AG04450 (cell line): ENCODE data around the gene STOML1. TPM values are rescaled to one million over a fixed set of nuclear protein-coding genes. Genes with fewer than 3 reads are reported as not detected.

ENCODE experiments used
- CTCF ChIA-PET: fragments of 300-600, 350-600 bp; formaldehyde crosslinking; extraction: SDS; loops from one replicate; lab custom pipeline; 2022; ENCODE audit warnings: antibody characterized with exemption, inconsistent platforms; lab: Charles Lee
- POLR2A ChIA-PET: fragments of 350-600 bp; formaldehyde crosslinking; extraction: SDS; loops from one replicate; lab custom pipeline; 2021; ENCODE audit warnings: antibody characterized with exemption, inconsistent platforms; lab: Yijun Ruan, JAX
- DNase-seq: peaks from one replicate; pipeline ENCODE4 v3.0.0-alpha.2; 2011; ENCODE audit warnings: low read depth, low spot score
- H3K27ac ChIP-seq: one replicate; pipeline ENCODE4 v1.5.1; 2012; ENCODE audit warnings: low read depth, low read length, control low read depth
- H3K27me3 ChIP-seq: one replicate; pipeline ENCODE4 v1.6.0; 2012; ENCODE audit warnings: low read length; ENCODE audit not compliant: control insufficient read depth, insufficient read depth
- H3K4me3 ChIP-seq: 2 replicates; pipeline ENCODE4 v1.5.1; 2011; ENCODE audit warnings: mild to moderate bottlenecking, low read depth, low read length, control low read depth
- H3K9me3 ChIP-seq: 2 replicates; pipeline ENCODE4 v1.5.1; 2012; ENCODE audit warnings: low read length; ENCODE audit not compliant: control insufficient read depth, insufficient read depth
- polyA plus RNA-seq: library from polyadenylated mRNA; depleted of rRNA; stranded (reverse); fragments of >200 nt; gene quantifications from 2 replicates; pipeline ENCODE4 v1.2.3, GENCODE V29; 2011
- TF ChIP-seq, protein P1 (sequence below): IDR thresholded peaks from 2 replicates; pipeline ENCODE4 v1.5.1; 2011; ENCODE audit warnings: low read depth, low read length, control low read depth, inconsistent platforms

Gene STOML1
- polyA plus RNA-seq, 1 experiment, result 7.3 TPM

DNA sequence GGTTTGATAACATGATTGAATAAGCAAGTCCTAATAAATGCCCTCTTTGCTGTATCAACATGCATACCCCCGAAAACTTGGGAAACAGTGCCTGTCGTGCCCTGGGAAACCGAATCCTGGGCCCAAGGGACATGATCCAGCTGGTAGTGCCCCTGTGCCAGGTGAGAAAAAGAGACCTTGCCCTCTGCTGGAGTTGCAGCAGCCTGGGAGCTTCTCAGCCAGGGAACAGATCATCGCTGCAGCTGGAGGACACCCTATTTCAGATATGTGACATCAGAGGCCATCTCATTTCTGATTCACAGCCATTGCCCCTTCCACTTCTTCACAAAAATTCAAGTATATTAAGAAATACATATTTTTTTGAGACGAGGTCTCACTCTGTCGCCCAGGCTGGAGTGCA is 32.3 kb downstream of the STOML1 start:
- no peak for DNase-seq
- CTCF ChIA-PET, result no interaction called here

DNA sequence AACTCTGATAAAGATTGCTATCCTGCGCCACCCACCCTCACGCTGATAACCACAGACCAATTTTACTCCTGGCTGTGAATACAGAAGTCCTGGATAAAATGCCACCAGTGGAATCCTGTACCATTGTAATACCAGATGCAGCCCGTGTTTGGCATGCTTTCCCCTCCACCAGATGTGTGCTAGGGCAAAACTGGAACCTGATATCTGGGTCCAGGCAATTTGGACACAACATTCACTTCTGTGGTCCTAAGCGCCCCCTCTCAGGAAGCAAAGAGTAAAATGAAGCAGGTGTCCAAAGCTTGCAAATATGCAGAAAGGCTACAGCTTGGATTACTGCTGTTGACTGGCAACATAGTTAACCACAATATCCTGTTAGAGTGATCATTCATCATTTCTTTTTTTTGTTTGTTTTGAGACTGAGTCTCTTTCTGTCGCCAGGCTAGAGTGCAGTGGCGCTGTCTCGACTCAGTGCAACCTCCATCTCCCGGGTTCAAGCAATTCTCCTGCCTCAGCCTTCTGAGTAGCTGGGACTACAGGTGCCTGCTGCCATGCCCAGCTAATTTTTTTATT is 33.0 kb downstream of the STOML1 start:
- TF ChIP-seq, protein P1, sequence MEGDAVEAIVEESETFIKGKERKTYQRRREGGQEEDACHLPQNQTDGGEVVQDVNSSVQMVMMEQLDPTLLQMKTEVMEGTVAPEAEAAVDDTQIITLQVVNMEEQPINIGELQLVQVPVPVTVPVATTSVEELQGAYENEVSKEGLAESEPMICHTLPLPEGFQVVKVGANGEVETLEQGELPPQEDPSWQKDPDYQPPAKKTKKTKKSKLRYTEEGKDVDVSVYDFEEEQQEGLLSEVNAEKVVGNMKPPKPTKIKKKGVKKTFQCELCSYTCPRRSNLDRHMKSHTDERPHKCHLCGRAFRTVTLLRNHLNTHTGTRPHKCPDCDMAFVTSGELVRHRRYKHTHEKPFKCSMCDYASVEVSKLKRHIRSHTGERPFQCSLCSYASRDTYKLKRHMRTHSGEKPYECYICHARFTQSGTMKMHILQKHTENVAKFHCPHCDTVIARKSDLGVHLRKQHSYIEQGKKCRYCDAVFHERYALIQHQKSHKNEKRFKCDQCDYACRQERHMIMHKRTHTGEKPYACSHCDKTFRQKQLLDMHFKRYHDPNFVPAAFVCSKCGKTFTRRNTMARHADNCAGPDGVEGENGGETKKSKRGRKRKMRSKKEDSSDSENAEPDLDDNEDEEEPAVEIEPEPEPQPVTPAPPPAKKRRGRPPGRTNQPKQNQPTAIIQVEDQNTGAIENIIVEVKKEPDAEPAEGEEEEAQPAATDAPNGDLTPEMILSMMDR, result no peak
- H3K9me3 ChIP-seq, result no peaks in the 10 kb centered on the region
- H3K4me3 ChIP-seq, result no peak overlapping the region
- H3K27me3 ChIP-seq, result no peaks in the 10 kb centered on the region
- H3K27ac ChIP-seq, result no peak overlapping the region
- DNase-seq, result no peak
- ChIA-PET CTCF (no interaction called here), POLR2A (no interaction called here)

More for the DNA sequence above, 32.3 kb downstream of the STOML1 start:
- POLR2A ChIA-PET, result no interaction called here
- TF ChIP-seq, protein P1, result no peak
- H3K9me3 ChIP-seq, result no peaks in the 10 kb centered on the region
- H3K27ac ChIP-seq, result no peak overlapping the region
- H3K27me3 ChIP-seq, result no peaks in the 10 kb centered on the region
- H3K4me3 ChIP-seq, result no peak overlapping the region

DNA sequence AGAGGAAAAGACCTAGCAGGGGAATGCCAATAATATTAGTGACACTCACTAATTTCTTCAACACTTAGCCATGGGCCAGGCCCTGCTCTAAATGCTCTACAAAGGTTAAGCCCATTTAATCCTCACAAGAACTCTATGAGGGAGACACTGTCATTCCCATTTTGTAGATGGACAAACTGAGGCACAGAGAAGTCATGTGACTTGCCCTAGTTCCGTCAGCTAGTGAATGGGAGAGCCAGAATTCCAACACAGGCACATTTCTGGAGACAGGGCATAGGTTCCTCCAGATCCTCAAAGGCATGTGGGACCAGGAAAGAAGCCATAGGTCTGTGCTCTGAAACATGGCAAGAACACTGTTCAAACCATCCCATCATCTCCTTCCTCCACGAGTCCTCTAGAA is 34.3 kb downstream of the STOML1 start:
- no peaks in the 10 kb centered on the region for H3K27me3 ChIP-seq
- H3K4me3 ChIP-seq, result no peak overlapping the region
- ChIA-PET POLR2A (no interaction called here), CTCF (interaction anchor here (0.9 to 1.9 kb wide), 4 partner anchors 15 to 60 kb away, joined by 3 to 9 read pairs (median 4); no protein-coding TSS in a partner anchor)
- no peaks in the 10 kb centered on the region for H3K9me3 ChIP-seq
- H3K27ac ChIP-seq, result no peak overlapping the region
- TF ChIP-seq, protein P1, result no peak
- no peak for DNase-seq

DNA sequence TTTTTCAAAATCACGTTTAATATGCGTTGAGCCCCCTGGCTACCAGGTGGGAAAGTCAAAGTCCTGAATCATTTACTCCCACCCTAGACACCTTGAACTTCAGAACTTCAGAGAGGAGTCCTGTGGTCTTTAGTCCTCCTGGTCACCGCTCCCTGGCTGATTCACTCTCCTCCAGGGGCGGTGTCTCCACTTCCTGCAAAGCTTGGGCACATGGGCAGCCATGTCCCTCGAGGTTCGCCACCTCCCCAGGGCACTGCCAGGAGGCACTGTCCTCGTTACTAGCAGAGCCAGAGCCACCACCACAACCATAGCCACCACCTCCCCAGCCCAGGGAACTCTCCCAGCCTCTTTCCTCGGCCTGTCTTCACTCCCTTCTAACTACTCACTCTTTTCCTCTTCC is 34.8 kb downstream of the STOML1 start:
- no peak for DNase-seq
- POLR2A ChIA-PET, result interaction anchor here (0.8 kb wide), 1 partner anchor 31 kb away, joined by 3 read pairs; the partner anchor contains the start of gene LOXL1

DNA sequence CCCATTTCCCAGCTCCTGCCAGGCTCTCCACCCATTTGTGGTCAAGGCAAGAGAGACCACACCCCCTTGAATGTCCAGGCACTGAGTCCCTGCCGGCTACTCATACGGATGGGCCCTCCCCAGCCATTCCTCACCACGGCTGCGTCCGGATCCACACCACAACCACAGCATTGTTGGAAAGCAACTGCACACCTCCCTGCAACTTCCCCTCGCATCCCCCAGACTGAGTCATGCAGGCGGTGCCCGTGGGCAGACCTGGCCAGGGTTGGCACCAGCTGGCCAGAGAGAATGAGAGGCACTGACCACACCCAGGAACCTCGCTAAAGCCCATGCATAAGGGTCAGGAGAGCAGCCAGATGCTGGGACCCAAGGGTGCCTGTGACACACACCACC is 35.4 kb downstream of the STOML1 start:
- ChIA-PET CTCF (interaction anchor here (0.9 to 1.9 kb wide), 8 partner anchors 8 to 84 kb away, joined by 3 to 9 read pairs (median 4); partner anchors contain the start of gene TBC1D21), POLR2A (interaction anchor here (0.8 kb wide), 1 partner anchor 31 kb away, joined by 3 read pairs; the partner anchor contains the start of gene LOXL1)
- TF ChIP-seq, protein P1, result no peak
- H3K9me3 ChIP-seq, result no peaks in the 10 kb centered on the region
- DNase-seq, result peak; percentile 63
- no peaks in the 10 kb centered on the region for H3K27me3 ChIP-seq
- peak overlapping the region; percentile 47 for H3K27ac ChIP-seq
- H3K4me3 ChIP-seq, result no peak overlapping the region

More for the DNA sequence above, 34.8 kb downstream of the STOML1 start:
- H3K9me3 ChIP-seq, result no peaks in the 10 kb centered on the region
- H3K27me3 ChIP-seq, result no peaks in the 10 kb centered on the region
- H3K4me3 ChIP-seq, result no peak overlapping the region
- CTCF ChIA-PET, result interaction anchor here (0.9 to 1.9 kb wide), 7 partner anchors 9 to 83 kb away, joined by 3 to 9 read pairs (median 3); no protein-coding TSS in a partner anchor
- TF ChIP-seq, protein P1, result no peak
- no peak overlapping the region for H3K27ac ChIP-seq
